ENCODE data around the gene FRMPD4.

GRCh38 chrX:12330841-12331240 lies 192.6 kb downstream of the FRMPD4 start:
- no peak for TF ChIP-seq EZH2 (IDR thresholded peaks at IDR 0.05; ENCODE audit: low read depth, unreplicated experiment)
- no peak for TF ChIP-seq CTCF (conservative IDR thresholded peaks at IDR 0.05; ENCODE audit: low read depth in 2 of 2)
- no peak for TF ChIP-seq EZH2phosphoT487 (IDR thresholded peaks at IDR 0.05; ENCODE audit: unreplicated experiment)
- no peak for TF ChIP-seq POLR2AphosphoS5 (IDR thresholded peaks at IDR 0.05; ENCODE audit: low read depth)
- no peak for TF ChIP-seq NANOG (IDR thresholded peaks at IDR 0.05; ENCODE audit: borderline replicate concordance)
- TF ChIP-seq CREB1 (CRISPR knock-in tag; IDR thresholded peaks at IDR 0.05; ENCODE audit: low read depth): no peak
- no peak for TF ChIP-seq REST (IDR thresholded peaks at IDR 0.05; ENCODE audit: unreplicated experiment)
- no peak for TF ChIP-seq ZNF331 (CRISPR knock-in tag; IDR thresholded peaks at IDR 0.05; ENCODE audit: low read depth)

Measured in GM23338 (cell line).